GDM1 (cell line): ENCODE results near the gene CLPSL1.
"Not testable (repeated sequence)": the region's sequence is repeated elsewhere in the genome, so short reads cannot be mapped to it uniquely, and the experiment has no call there.

ENCODE experiments used
- DNase-seq: peaks from one replicate; lab custom pipeline; 2025; lab: John Stamatoyannopoulos, UW

CLPSL1 gene, protein sequence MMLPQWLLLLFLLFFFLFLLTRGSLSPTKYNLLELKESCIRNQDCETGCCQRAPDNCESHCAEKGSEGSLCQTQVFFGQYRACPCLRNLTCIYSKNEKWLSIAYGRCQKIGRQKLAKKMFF

DNA sequence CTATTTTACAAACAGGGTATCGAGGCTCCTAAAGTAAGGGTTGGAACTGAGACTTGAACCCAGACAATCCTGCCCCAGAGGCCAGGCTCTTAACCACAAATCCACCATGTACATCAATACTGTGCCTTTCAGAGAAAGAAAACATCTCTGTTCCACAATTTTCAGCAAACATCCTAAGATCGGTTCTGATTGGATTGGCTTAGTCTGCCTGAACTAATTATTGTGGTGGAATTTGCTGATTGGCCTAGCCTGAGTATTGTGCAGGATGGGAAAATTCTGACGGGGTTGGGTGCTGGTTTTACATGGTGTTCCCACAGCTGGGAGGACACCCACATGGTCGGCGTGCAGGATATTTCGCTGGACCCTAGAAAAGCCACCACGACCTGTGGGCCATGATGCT lies at the start of gene CLPSL1:
TSS of gene CLPSL1 (plus strand) at position 301 of the 400 bp plus-strand sequence. CDS start at position 393, 92 bp downstream.
- no peak for DNase-seq

GRCh38 chr6:35731414-35731735 lies 49.4 kb upstream of the CLPSL1 start:
- peak; percentile 89 for DNase-seq

GRCh38 chr6:35731736-35732532 lies 48.9 kb upstream of the CLPSL1 start:
- DNase-seq: peak; percentile 82

DNA sequence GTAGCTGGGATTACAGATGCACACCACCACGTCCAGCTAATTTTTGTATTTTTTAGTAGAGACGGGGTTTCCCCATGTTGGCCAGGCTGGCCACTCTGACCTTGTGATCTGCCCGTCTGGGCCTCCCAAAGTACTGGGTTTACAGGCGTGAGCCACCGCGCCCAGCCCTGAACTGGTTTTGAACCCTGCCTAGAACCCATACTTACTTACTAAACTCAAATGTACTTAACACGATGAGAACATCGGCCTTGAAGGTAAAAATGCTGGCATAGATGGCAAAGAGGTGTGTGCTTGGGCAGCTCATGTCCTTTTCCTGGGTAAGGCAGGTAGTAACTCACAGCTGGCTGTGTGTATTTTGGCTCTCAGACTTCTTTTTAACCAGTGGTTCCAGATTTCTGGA lies 47.2 kb upstream of the CLPSL1 start:
- DNase-seq: no peak

DNA sequence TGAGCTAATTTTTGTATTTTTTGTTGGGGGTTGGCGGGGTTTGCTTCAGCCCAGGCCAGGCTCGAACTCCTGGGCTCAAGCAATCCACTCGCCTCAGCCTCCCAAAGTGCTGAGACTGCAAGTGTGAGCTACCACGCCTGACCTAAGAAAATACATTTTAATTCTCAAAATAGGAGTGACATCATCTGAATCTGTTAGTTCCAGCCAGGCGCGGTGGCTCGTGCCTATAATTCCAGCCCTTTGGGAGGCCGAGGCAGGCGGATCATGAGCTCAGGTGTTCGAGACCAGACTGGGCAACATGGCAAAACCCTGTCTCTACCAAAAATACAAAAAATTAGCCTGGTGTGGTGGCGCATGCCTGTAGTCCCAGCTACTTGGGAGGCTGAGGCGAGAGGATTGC lies 46.5 kb upstream of the CLPSL1 start:
- not testable (repeated sequence) for DNase-seq

DNA sequence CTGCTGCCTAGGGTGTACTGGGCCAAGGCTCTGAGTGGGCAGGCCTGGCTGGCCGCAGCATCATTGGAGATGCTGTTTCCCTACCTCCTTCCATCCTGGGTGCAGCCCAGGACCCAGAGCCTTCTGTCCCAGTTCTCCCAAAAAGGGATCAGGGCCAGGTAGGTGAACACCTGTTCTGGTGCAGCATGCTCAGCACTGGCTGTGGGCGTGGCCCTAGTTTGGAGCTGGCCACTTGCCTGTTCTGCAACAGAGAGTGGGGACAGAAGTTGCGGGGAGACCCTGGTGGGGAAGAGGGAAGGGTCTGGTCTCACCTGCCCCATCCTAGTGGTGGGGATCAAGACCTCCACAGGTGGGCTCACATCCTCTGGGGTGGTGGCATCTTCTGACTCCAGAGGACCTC lies 45.4 kb upstream of the CLPSL1 start:
- no peak for DNase-seq

GRCh38 chr6:35736253-35736894 lies 44.4 kb upstream of the CLPSL1 start:
- DNase-seq: peak; percentile 61

DNA sequence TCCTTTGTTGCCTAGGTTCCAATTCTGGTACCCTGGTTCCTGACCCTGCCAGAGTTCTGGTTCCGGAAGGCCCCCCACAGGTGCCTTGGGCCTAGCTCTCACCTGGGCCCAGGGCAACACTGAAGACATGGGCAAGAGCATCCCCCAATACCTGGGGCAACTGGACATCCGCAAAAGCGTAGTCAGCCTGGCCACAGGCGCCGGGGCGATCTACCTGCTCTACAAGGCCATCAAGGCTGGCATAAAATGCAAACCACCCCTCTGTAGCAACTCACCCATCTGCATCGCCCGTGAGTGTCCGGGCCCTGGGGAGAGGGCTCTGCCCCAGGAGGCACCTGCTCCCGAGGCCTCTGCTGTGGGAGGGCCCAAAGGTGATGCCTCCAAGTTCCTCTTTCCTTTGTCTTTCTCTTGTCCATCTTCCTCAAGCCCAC lies 43.8 kb upstream of the CLPSL1 start, which contains the start of gene ARMC12:
TSS of gene ARMC12 (plus strand) at position 51 of the 431 bp plus-strand sequence. CDS start at position 128, 77 bp downstream.
- no peak for DNase-seq

GRCh38 chr6:35737413-35738211 lies 43.2 kb upstream of the CLPSL1 start:
- peak; percentile 50 for DNase-seq

DNA sequence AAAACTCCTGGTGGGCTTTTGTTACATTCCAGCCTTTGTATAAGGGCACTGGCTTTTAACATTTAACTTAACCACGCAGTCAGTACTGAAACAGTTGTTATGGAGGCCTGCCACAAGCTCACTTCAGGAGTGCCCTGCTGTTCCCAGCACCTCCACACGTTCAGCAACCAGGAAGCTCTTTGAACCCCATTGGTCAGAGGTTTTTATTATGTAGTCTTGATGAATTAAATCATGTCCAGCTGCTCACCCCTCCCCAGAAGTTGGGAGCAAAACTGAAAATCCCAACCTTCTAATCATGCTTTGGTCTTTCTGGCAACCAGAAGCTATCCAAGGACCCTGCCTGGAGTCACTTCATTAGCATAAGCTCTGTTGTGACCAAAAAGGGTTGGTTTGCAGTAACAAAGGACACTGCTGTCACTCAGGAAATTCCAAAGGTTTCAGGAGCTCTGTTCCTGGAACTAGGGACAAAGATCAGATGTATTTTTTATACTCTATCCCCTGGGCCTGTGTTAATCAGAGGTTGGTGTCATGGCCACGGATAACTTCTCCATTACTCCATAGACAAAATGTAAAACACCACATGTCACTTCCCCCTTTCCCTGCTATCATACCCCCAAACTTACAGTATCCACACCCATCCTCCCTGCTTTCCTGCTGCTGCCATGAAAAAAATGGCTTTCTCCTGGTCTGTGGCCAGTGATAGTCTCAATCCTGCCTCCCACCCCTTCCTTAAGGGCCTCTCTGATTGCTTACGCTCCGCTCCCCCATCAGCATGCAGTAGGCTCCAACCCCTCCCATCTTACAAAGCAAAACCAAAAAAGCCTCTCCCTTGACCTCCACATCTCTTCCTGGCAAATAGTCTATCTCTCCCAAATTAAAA lies 40.9 kb upstream of the CLPSL1 start:
- DNase-seq: no peak

DNA sequence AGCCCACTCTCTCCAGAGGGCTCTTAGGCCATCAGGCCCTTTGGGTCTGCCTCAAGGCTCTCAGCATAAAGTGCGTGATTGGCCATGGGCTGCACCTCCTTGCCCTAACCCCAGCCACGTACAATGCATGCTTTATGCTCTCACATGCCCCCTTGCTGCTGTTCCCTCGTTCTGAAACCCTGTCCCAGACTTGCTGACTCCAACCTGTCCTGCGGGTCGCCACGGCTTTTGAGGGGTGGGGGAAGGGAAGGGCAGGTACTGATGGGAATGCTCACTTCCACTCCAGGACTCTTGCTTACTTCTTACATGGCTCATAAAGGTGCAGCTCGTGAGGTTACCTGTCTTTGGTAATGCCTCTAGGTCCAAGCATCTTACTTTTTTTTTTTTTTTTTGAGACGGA lies 38.0 kb upstream of the CLPSL1 start:
- DNase-seq: no peak

GRCh38 chr6:35745509-35745908 lies 35.3 kb upstream of the CLPSL1 start:
- DNase-seq: no peak

DNA sequence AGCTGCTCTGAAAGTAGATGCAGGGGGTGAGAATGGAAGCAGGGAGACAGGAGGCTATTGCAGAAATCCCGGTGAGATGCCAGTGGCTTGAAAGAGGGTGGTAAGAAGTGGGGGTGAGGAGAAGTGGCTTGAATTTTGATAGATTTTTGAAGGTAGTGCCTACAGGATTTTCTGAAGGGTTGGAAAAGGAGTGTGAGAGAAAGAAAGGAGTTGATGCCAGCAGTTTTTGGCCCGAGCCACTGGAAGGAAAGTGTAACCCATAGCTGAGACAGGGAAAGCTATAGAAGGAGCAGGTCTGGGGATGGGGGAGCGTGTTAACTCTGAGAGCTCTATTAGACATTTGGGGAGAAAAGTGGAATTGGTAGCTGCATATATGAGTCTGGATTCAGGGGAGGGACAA lies 34.3 kb upstream of the CLPSL1 start:
- DNase-seq: no peak

GRCh38 chr6:35747877-35748276 lies 32.9 kb upstream of the CLPSL1 start:
- no peak for DNase-seq

DNA sequence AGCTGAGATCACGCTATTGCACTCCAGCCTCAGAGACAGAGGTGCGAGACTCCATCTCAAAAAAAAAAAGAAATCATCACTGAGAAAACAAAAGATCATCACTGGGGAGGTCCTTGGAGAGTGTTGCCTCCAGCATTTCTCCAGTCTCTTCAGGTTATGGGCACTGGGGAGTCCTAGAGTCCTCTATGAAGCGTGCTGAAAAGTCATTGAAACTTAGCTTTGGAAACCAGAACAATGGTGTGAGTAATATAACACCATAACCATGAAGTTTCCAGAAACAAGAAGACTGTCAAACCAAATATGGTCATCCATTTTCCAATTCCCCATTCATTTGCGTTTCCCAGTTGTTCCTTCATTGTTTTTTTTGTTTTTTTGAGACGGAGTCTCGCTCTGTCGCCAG lies 30.3 kb upstream of the CLPSL1 start:
- no peak for DNase-seq

DNA sequence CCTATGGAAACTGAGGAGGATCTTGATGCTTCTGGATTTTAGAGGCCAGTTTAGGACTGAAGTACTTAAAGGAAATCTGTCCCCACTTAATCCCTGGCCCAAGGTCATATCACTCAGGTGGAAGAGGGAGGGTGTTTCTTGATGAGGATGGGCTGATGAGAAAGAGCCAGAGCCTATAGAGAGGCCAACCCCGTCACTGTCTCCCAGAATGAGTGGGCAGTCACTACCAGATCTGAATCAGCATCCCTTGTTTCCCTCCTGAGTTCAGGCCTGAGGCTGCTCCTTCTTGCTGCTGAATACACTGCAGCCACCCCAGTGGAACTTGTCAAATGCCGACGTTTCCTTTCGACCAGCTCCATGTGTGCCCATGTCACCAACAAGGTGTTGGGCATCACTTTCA lies 29.2 kb upstream of the CLPSL1 start:
- no peak for DNase-seq

DNA sequence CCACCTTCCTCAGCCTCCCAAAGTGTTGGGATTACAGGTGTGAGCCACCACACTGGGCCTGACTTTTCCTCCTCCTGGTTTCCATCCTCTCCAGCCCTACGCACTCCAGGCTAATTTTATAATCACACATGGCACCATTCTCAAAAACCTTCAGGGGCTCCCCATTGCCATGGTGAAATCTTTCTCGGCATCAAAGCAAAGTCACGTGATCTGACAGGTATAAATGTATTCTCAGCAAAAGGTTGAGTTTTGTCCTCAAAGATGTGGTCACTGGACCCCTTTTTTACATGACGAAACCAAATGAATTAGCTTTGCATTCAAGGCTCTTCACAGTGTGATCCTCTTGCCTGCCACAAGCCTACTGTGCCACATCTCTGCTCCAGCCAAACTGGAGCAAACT lies 28.5 kb upstream of the CLPSL1 start:
- DNase-seq: no peak

GRCh38 chr6:35754452-35755277 lies 26.2 kb upstream of the CLPSL1 start:
- DNase-seq: no peak

DNA sequence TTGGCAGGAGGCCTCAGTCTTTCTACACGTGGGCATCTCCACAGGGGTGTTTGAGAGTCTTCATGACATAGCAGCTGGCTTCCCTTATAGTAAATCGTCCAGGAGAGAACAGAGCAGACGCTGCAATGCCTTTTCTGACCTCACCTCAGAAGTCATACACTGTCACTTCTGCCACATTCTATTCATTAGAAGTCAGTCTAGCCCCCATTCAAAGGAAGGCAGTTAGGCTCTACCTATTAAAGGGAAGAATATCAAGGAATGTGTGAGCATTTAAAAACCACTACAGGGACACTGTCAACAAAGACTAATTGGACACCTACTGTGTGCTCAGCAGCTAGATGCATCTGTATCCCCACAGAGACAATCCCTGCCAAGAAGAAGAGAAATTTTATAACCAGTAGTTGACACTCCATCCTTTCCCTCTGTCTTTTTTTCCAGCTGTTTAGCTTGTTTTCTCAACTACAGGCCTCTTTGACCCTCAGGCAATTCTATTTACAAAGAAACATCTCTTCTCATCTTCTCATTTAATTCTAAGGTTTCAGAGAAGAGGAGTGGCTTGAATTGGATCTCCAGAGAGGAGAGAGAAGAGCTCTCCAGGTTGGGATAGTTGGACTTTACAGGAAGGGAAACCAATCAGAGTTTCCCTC lies 25.4 kb upstream of the CLPSL1 start:
- DNase-seq: no peak
